GM18508 (cell line): Measurements from ENCODE around the gene S100A11.
"Not testable (repeated sequence)": the region's sequence is repeated elsewhere in the genome, so short reads cannot be mapped to it uniquely, and the experiment has no call there.

Experiments used
- ATAC-seq: cut with Tn5 transposase; IDR thresholded peaks from one replicate; pipeline ENCODE4 v1.9.1; 2021; ENCODE audit warnings: moderate number of reproducible peaks; ENCODE audit not compliant: insufficient read depth, unreplicated experiment

The S100A11 gene

GRCh38 chr1:152036267-152037216, at the start of gene S100A11:
Gene S100A11, minus strand, starts transcription at chr1:152037004. Its CDS starts 89 bp downstream, at chr1:152036915.
- no peak for ATAC-seq

- no peak for ATAC-seq
These were observed 48.0 kb upstream of the S100A11 start for GRCh38 chr1:152084853-152085252.

DNA sequence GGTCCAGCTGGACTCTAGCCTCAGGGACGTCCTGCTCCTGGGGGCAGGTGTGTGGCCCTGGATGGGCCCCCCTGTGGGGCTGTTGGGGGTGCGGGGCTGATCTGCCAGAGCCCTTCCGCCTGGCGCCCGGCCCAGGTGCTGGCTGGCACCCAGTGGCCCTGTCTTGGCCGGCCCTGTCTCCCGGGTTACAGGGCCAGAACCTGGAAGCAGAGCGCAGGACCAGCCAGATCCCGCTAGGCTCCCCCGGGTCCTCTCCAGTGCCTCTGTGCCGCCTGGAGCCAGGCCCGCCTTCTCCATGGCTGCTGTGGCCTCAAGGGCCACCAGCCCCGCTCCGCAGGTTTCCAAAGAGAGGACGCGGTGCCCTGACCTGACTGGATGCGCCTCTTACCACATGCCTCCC, 44.2 kb upstream of the S100A11 start:
- ATAC-seq, result not testable (repeated sequence)

GRCh38 chr1:152080494-152080893, 43.7 kb upstream of the S100A11 start:
- not testable (repeated sequence) for ATAC-seq

DNA sequence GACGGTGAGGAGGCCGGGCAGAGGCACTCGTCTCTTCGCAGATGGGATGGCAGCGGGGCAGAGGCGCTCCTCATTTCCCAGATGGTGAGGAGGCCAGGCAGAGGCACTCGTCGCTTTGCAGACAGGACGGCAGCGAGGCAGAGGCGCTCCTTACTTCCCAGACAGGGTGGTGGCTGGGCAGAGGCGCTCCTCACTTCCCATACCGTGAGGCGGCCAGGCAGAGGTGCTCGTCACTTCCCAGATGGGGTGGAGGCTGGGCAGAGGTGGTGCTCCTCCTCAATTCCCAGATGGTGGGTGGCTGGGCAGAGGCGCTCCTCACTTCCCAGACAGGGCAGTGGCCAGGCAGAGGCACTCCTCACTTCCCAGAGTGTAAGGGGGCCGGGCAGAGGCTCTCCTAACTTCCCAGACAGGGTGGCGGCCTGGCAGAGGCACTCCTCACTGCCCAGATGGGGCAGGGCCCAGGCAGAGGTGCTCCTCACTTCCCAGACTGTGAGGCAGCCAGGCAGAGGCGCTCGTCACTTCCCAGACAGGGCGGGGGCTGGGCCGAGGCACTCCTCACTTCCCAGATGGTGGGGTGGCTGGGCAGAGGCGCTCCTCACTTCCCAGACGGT, 42.1 kb upstream of the S100A11 start:
- ATAC-seq, result no peak

DNA sequence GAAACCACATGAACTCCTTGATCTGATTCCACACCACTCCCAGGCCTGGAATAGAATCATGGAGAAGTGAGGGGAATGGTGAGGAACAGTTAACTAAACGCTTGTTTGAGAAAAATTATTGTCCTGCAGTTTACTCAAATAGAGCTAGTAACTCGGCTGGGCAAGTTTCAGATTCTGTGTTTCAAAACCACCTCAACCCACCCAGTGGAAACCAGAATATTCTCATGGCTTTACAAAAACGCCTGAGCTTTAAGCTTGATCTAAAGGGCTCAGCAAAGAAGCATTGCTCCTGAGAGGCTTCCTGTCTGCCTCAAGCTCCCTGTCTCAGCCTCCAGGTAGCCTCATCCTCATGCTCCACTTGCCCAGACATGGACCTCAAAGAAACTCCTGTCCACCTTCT, 35.5 kb upstream of the S100A11 start:
- no peak for ATAC-seq

DNA sequence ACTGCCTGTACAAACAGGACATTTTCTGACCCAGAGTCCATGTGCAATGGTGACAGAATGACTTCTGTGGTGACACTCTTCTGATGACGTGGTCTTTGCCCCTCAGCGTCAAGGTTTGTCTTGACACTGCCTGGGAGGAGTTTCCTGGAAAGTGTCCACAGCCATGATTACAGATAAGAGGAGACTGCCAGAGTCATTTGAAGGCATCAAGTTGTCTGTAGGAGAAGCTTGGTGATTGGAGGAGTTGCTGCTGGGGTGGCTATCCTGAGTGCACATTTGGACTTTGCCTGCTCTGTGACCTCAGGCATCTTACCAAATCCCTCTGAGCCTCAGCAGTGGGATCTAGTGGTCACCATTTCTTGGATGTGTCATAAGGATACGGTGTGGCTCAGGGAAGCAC, 34.3 kb upstream of the S100A11 start:
- no peak for ATAC-seq

DNA sequence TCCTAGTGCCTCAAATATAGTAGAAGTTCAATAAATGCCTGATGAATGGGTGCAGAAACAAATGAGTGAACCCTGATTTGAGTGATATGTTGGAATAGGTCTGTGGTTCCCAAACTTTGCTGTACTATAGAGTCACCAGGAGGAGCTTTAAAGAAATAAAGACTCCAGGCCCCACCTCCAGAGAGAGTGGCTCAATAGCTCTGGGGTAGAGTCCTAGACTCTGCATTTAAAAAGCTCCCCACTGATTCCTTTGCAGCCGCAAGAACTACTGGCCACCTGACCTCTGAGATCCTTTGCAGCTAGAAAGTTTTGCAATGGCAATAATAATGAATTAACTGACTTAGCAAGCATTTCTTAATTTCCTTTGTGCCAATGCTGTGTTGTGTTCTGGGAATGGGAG, 31.1 kb upstream of the S100A11 start:
- no peak for ATAC-seq

DNA sequence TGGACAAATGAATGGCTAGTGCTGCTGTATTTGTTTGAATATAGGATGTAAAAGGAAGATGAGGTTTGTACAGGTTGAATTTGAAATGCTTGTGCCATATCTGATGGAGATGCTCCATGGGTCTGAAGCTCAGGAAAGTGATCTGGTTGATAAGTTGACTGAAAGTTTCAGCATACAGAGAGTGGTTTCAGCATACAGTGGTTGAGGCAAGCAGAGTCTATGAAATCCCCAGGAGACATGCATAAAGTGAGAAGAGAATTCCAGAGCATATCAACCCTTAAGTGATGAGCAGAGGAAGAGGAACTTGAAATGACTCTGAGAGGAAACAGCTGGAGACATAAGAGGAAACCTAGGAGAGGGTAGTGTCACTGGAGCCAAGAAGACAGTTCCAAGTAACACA, 30.3 kb upstream of the S100A11 start:
- ATAC-seq, result no peak

- no peak for ATAC-seq
These were observed 25.1 kb upstream of the S100A11 start for GRCh38 chr1:152061952-152062351.

GRCh38 chr1:152053375-152053774, 16.6 kb upstream of the S100A11 start:
- no peak for ATAC-seq

DNA sequence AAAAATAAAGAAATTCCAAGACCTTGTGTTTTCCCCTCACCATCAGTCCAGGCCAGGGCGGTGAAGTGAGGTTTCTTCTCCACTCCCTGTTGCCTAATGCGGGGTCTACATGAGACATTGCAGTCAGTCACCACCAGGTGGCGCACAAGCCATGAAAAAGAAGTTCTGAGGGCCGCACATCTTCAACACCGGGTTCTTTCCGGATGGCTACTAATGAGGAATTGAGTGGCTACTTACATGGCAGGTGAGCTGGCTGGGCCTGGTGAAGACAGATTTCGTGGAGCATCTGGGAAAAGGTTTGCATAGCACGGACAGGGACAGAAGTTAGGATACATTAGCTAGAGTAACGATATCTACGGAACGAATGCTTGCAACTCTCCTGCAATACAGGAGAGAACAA, 15.8 kb upstream of the S100A11 start:
- ATAC-seq, result no peak

- no peak for ATAC-seq
These were observed 14.3 kb upstream of the S100A11 start for GRCh38 chr1:152050886-152051675.

GRCh38 chr1:152049291-152050083, 12.7 kb upstream of the S100A11 start:
- no peak for ATAC-seq

GRCh38 chr1:152048416-152049009, 11.7 kb upstream of the S100A11 start:
- ATAC-seq, result peak; percentile 7

GRCh38 chr1:152047730-152048415, 11.1 kb upstream of the S100A11 start:
- peak; percentile 90 for ATAC-seq

DNA sequence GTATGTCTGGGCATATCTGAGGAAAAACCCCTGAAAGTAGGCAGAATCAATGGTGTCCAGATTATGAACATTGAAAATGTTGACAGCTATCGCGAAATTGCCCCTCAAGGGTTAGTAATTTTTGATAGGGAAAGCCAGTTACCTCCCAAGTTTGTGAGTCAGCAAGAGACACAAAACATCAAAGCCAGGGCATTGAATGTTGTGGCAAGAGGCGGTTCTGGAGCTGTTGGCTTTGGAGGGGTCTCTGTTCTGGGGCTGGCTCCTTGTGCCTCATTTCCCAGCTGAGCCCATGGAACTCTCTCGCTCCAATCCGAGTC, 10.6 kb upstream of the S100A11 start:
- ATAC-seq, result no peak

DNA sequence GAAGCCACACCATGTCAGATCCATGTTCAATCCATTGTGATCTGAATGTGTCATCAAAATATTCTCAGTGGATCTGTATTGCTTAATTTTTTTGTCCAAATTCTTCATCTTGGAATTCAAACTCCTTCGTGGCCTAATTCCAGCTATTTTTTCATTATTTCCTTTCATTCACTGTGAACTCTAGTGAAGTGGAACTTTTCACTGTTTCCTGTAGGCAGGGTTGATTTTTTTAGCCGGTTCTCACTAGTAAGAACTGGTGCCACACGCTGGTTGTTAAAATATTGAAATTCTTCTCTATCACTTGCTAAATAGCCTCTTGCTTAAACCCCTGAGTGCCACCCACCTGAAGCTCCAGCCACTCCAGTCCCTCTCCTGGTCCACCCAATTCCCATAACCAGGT, 7.6 kb upstream of the S100A11 start:
- ATAC-seq, result no peak

DNA sequence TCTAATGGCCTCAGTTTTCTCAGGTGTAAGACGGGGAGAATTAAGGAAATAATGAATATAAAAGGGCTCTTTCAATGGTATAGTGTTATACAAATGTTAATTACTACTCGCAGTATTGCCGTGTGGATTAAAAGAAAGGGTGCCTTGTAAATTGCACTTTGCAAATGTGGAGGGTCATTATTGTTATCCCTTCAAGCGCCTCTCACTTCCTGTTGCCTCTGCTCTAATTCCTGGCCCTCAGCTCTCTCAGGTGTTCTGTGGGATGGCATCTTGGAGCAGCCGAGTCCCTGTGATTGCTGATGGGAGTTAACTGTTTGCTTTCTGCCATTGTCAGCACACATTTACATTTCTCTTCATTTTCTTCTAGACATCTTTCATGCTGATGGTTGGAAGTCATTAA, 7.1 kb upstream of the S100A11 start:
- ATAC-seq, result no peak
